DOHH2 (cell line): ENCODE measurements around the gene CST6.

Experiments used
- H3F3A ChIP-seq: fragments of 200-600 bp; sonication (generic), shearing (Covaris generic); 2 replicates; pipeline ENCODE4 v1.6.0; 2016; ENCODE audit warnings: antibody characterized with exemption, mild to moderate bottlenecking; ENCODE audit not compliant: control insufficient read depth, insufficient read depth
- H3K27ac ChIP-seq: fragments of 200-600 bp; sonication (generic); 2 replicates; pipeline ENCODE4 v1.5.1; 2014; ENCODE audit warnings: low read depth, mild to moderate bottlenecking, low read length, moderate library complexity
- H3K27me3 ChIP-seq: fragments of 200-600 bp; sonication (generic); 2 replicates; pipeline ENCODE4 v1.6.1; 2014; ENCODE audit warnings: mild to moderate bottlenecking, low read length, mixed read lengths; ENCODE audit not compliant: control insufficient read depth
- H3K36me3 ChIP-seq: fragments of 200-600 bp; sonication (generic); 2 replicates; pipeline ENCODE4 v1.6.1; 2014; ENCODE audit warnings: mild to moderate bottlenecking, low read length, moderate library complexity, mixed read lengths; ENCODE audit not compliant: control insufficient read depth
- H3K4me1 ChIP-seq: fragments of 200-600 bp; sonication (generic); 2 replicates; pipeline ENCODE4 v1.6.1; 2014; ENCODE audit warnings: mild to moderate bottlenecking, low read length, mixed read lengths; ENCODE audit not compliant: control insufficient read depth
- H3K4me2 ChIP-seq: fragments of 200-600 bp; sonication (generic); 2 replicates; pipeline ENCODE4 v1.6.0; 2014; ENCODE audit warnings: mild to moderate bottlenecking, low read length, moderate library complexity
- H3K4me3 ChIP-seq: fragments of 200-600 bp; sonication (generic); 2 replicates; pipeline ENCODE4 v1.5.1; 2014; ENCODE audit warnings: mild to moderate bottlenecking, low read length, mixed read lengths
- H3K79me2 ChIP-seq: fragments of 200-600 bp; sonication (generic); 2 replicates; pipeline ENCODE4 v1.6.1; 2014; ENCODE audit warnings: mild to moderate bottlenecking, low read length, mixed read lengths; ENCODE audit not compliant: control insufficient read depth
- H3K9me2 ChIP-seq: fragments of 200-600 bp; sonication (generic); replicated peaks from 2 replicates; pipeline ENCODE4 v1.6.1; 2014; ENCODE audit warnings: mild to moderate bottlenecking, low read length, mixed read lengths; ENCODE audit not compliant: control insufficient read depth
- H3K9me3 ChIP-seq: fragments of 200-600 bp; sonication (generic); 2 replicates; pipeline ENCODE4 v1.6.1; 2014; ENCODE audit warnings: antibody characterized with exemption, low read length, mixed read lengths; ENCODE audit not compliant: control insufficient read depth, insufficient read depth
- H4K20me1 ChIP-seq: fragments of 200-600 bp; sonication (generic); 2 replicates; pipeline ENCODE4 v1.6.0; 2014; ENCODE audit warnings: low read depth, mild to moderate bottlenecking, antibody characterized with exemption, low read length, moderate library complexity; ENCODE audit not compliant: control insufficient read depth, insufficient read depth
- CTCF ChIP-seq: fragments of 200-600 bp; sonication (generic); IDR thresholded peaks from one replicate; pipeline ENCODE4 v1.5.1; 2014; ENCODE audit warnings: antibody characterized with exemption, mild to moderate bottlenecking, low read depth, low read length; ENCODE audit not compliant: poor library complexity, severe bottlenecking
- EZH2phosphoT487 ChIP-seq: fragments of 200-600 bp; sonication (generic); IDR thresholded peaks from 2 replicates; pipeline ENCODE4 v1.6.1; 2017; ENCODE audit warnings: borderline replicate concordance, mild to moderate bottlenecking, antibody characterized with exemption, low read length, moderate library complexity, mixed read lengths

The CST6 gene

GRCh38 chr11:65972116-65972515 is 39.7 kb upstream of the CST6 start:
- no peak overlapping the region for H3K27ac ChIP-seq
- no peaks in the 10 kb centered on the region for H3K9me2 ChIP-seq
- H3K36me3 ChIP-seq = peaks cover 48% of the 10 kb centered on the region
- H3K79me2 ChIP-seq = no peaks in the 10 kb centered on the region
- H3K9me3 ChIP-seq = no peaks in the 10 kb centered on the region
- H3K4me3 ChIP-seq = no peak overlapping the region
- H3K4me2 ChIP-seq = no peak overlapping the region
- H3K4me1 ChIP-seq = no peaks in the 10 kb centered on the region
- no peaks in the 10 kb centered on the region for H3F3A ChIP-seq
- H3K27me3 ChIP-seq = no peaks in the 10 kb centered on the region
- TF ChIP-seq CTCF (no peak), EZH2phosphoT487 (no peak)
- no peaks in the 10 kb centered on the region; the same call in 1 of the 2 replicates for H4K20me1 ChIP-seq

DNA sequence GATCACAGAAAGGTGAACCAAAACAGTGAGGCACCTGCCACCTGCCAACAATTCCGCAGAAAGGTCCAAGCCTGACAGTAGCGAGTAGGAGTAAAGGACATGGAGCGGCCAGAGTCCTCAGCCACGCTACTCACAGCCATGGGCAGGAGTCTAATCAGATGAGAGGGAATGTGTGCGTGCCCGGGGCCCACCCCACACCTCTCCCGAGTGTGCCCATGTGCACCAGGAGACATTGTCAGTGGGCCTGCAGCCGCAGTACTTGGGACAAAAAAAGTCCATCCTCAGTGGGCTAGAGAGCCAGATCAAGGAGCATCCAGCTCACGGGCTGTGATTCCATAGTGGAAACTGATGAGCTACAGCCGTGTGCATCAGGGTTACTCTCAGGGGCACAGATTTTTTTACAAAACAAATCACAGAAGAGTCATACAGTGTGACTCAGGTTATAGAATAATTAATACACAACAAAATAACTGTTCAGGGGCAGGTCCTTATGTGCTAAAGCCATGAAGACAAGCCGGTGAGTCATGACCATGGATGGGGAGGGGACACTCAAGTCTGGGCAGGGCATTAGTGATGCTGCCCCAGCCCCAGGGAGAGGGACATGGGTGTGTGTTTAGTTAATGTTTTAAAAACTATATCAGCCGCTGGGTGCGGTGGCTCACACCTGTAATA is 38.2 kb upstream of the CST6 start:
- H3F3A ChIP-seq = no peaks in the 10 kb centered on the region
- H3K79me2 ChIP-seq = no peaks in the 10 kb centered on the region
- H3K4me1 ChIP-seq = no peaks in the 10 kb centered on the region
- H3K9me3 ChIP-seq = no peaks in the 10 kb centered on the region
- TF ChIP-seq EZH2phosphoT487 (no peak), CTCF (no peak)
- H3K27ac ChIP-seq = no peak overlapping the region
- no peak overlapping the region for H3K4me3 ChIP-seq
- H4K20me1 ChIP-seq = no peaks in the 10 kb centered on the region; the same call in 1 of the 2 replicates
- peaks cover 45% of the 10 kb centered on the region for H3K36me3 ChIP-seq
- no peak overlapping the region for H3K4me2 ChIP-seq
- no peaks in the 10 kb centered on the region for H3K27me3 ChIP-seq
- no peaks in the 10 kb centered on the region for H3K9me2 ChIP-seq

- TF ChIP-seq CTCF = no peak
- no peak for TF ChIP-seq EZH2phosphoT487
- Histone ChIP-seq H3F3A (no peaks in the 10 kb centered on the region), H4K20me1 (no peaks in the 10 kb centered on the region; the same call in 1 of the 2 replicates), H3K36me3 (peaks cover 39% of the 10 kb centered on the region), H3K9me2 (no peaks in the 10 kb centered on the region), H3K4me2 (no peak overlapping the region), H3K27ac (no peak overlapping the region), H3K27me3 (no peaks in the 10 kb centered on the region), H3K4me3 (no peak overlapping the region), H3K4me1 (no peaks in the 10 kb centered on the region), H3K9me3 (no peaks in the 10 kb centered on the region), H3K79me2 (no peaks in the 10 kb centered on the region)
Measured at GRCh38 chr11:65975771-65976170, 36.0 kb upstream of the CST6 start.
